Calu3 (cell line): ENCODE data around the gene INSYN2B. TPM values are rescaled to one million over a fixed set of nuclear protein-coding genes. Genes with fewer than 3 reads are reported as not detected.

Source experiments
- BruUV-seq: library from RNA; stranded (reverse); fragments of 400-500 nt; replicated peaks from 2 replicates; lab custom pipeline; 2021; lab: Mats Ljungman, UMichigan
- CTCF ChIA-PET: fragments of 300-600 bp; sonication (Branson Sonifier 250); formaldehyde crosslinking; loops from one replicate; lab custom pipeline; 2022; ENCODE audit warnings: antibody characterized with exemption; lab: Charles Lee
- DNase-seq: peaks from one replicate; pipeline ENCODE4 v3.0.0; 2022
- H3K27ac Mint-ChIP-seq: one replicate; pipeline ENCODE4 v1.8.0; 2022; ENCODE audit warnings: mixed read lengths; ENCODE audit not compliant: unreplicated experiment
- H3K27me3 Mint-ChIP-seq: one replicate; pipeline ENCODE4 v1.8.0; 2022; ENCODE audit warnings: mixed read lengths; ENCODE audit not compliant: unreplicated experiment
- H3K36me3 Mint-ChIP-seq: one replicate; pipeline ENCODE4 v1.8.0; 2022; ENCODE audit warnings: mild to moderate bottlenecking, moderate library complexity, mixed read lengths; ENCODE audit not compliant: insufficient read depth, unreplicated experiment
- H3K4me1 Mint-ChIP-seq: one replicate; pipeline ENCODE4 v1.8.0; 2022; ENCODE audit warnings: mild to moderate bottlenecking, low read depth, mixed read lengths; ENCODE audit not compliant: unreplicated experiment
- H3K4me3 Mint-ChIP-seq: one replicate; pipeline ENCODE4 v1.8.0; 2022; ENCODE audit warnings: mild to moderate bottlenecking, low read depth, moderate library complexity, mixed read lengths; ENCODE audit not compliant: unreplicated experiment
- H3K9me3 Mint-ChIP-seq: one replicate; pipeline ENCODE4 v1.8.0; 2022; ENCODE audit warnings: low read depth, mixed read lengths; ENCODE audit not compliant: unreplicated experiment
- CTCF ChIP-seq: fragments of 200-600 bp; IDR thresholded peaks from one replicate; pipeline ENCODE4 v1.8.0; 2022; ENCODE audit warnings: antibody characterized with exemption; ENCODE audit not compliant: unreplicated experiment
- intact Hi-C: fragments of 100-400 bp; cut with micrococcal nuclease; formaldehyde crosslinking; loops from one replicate; pipeline ENCODE4 v1.10.0; 2022; ENCODE audit not compliant: unreplicated experiment
- total RNA-seq: library from RNA; stranded (reverse); gene quantifications from 2 replicates; pipeline ENCODE4 v1.2.3, GENCODE V29; 2022

The INSYN2B gene
- total RNA-seq, 1 experiment from 2014 or later = not detected

- no TSS peak for BruUV-seq
- no peaks in the 10 kb centered on the region for H3K4me1 Mint-ChIP-seq
- no peak for TF ChIP-seq CTCF
- H3K27ac Mint-ChIP-seq = no peak overlapping the region
- no peak overlapping the region for H3K4me3 Mint-ChIP-seq
- CTCF ChIA-PET = no interaction called here
- no peaks in the 10 kb centered on the region for H3K36me3 Mint-ChIP-seq
- DNase-seq = no peak
- H3K27me3 Mint-ChIP-seq = peaks cover 78% of the 10 kb centered on the region
- H3K9me3 Mint-ChIP-seq = no peaks in the 10 kb centered on the region
- intact Hi-C loops = no loop called here
These were observed 36.2 kb downstream of the INSYN2B start for GRCh38 chr5:169944115-169944514.

- Mint-ChIP-seq H3K4me1 (no peaks in the 10 kb centered on the region), H3K9me3 (no peaks in the 10 kb centered on the region), H3K4me3 (no peak overlapping the region), H3K36me3 (no peaks in the 10 kb centered on the region), H3K27me3 (peaks cover 81% of the 10 kb centered on the region), H3K27ac (no peak overlapping the region)
- no peak for TF ChIP-seq CTCF
- CTCF ChIA-PET = interaction anchor here (0.6 kb wide), 1 partner anchor 275 kb away, joined by 3 read pairs; no protein-coding TSS in a partner anchor
- intact Hi-C loops = no loop called here
- BruUV-seq = no TSS peak
- no peak for DNase-seq
These were observed 37.3 kb downstream of the INSYN2B start for GRCh38 chr5:169943026-169943425.

- intact Hi-C loops = no loop called here
- Mint-ChIP-seq H3K27me3 (peaks cover 84% of the 10 kb centered on the region), H3K9me3 (no peaks in the 10 kb centered on the region), H3K4me1 (no peaks in the 10 kb centered on the region), H3K4me3 (no peak overlapping the region), H3K36me3 (no peaks in the 10 kb centered on the region), H3K27ac (no peak overlapping the region)
- no TSS peak for BruUV-seq
- TF ChIP-seq CTCF = no peak
- no peak for DNase-seq
- CTCF ChIA-PET = no interaction called here
These were observed 38.1 kb downstream of the INSYN2B start for GRCh38 chr5:169942181-169942580.

GRCh38 chr5:169941542-169941941 lies 38.8 kb downstream of the INSYN2B start:
- BruUV-seq = no TSS peak
- Mint-ChIP-seq H3K27me3 (peaks cover 89% of the 10 kb centered on the region), H3K27ac (no peak overlapping the region), H3K4me3 (no peak overlapping the region), H3K4me1 (no peaks in the 10 kb centered on the region), H3K9me3 (no peaks in the 10 kb centered on the region), H3K36me3 (no peaks in the 10 kb centered on the region)
- intact Hi-C loops = no loop called here
- no peak for TF ChIP-seq CTCF
- CTCF ChIA-PET = no interaction called here
- no peak for DNase-seq
